ENCODE results near the gene TIGIT.

Gene TIGIT

GRCh38 chr3:114351123-114351821, 57.4 kb downstream of the TIGIT start:
- POLR2A ChIA-PET: interaction anchor here (0.7 kb wide), 1 partner anchor 129 kb away, joined by 3 read pairs; no protein-coding TSS in a partner anchor
- 98% methylated on average over 58 of the region's 64 CpGs for WGBS (ENCODE audit: insufficient coverage)
- H3K27ac ChIP-seq (ENCODE audit: insufficient read depth in 1 of 2, low read depth in 1 of 2, low read length in 2 of 2, poor library complexity in 1 of 2, severe bottlenecking in 2 of 2): no peak overlapping the region
- no peaks in the 10 kb centered on the region for H3K4me1 ChIP-seq (ENCODE audit: control extremely low read depth in 1 of 4, control insufficient read depth in 4 of 4, insufficient read depth in 4 of 4, low read length in 3 of 4)
- CTCF ChIA-PET: no interaction called here
- no peak for DNase-seq
- peaks cover 0 to 8% (median 0%) of the 10 kb centered on the region in 5 experiments for H3K9me3 ChIP-seq (ENCODE audit: control extremely low read depth in 1 of 5, control insufficient read depth in 4 of 5, insufficient read depth in 2 of 5, low read depth in 1 of 5, low read length in 4 of 5)
- no peaks in the 10 kb centered on the region for H3K27me3 ChIP-seq (replicated peaks in 2 of 5; ENCODE audit: control insufficient read depth in 4 of 5, insufficient read depth in 5 of 5, low read length in 4 of 5)
- H3K4me3 ChIP-seq (ENCODE audit: control insufficient read depth in 1 of 7, extremely low read depth in 1 of 7, insufficient read depth in 4 of 7, low read depth in 2 of 7, low read length in 6 of 7): no peak overlapping the region
- H3K36me3 ChIP-seq (ENCODE audit: control insufficient read depth in 4 of 4, insufficient read depth in 4 of 4, low read length in 3 of 4): peaks cover 0 to 29% (median 11%) of the 10 kb centered on the region in 4 experiments

DNA sequence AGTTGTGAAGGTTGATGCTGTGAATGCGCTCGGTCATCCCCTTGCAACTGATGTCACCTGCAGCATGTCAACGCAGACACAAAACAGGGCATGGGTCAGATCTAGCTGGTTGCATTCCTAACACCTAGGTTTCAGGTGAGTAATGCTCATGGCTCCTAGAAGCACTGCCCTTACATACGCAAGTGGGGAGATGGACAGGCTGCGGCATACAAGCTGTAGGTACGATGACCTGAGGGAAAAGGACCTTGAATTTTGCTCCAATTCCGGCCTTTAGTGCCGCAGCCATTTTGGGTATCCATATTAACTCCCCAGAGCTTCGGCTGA, 58.0 kb downstream of the TIGIT start:
- Histone ChIP-seq H3K27ac (ENCODE audit: insufficient read depth in 1 of 2, low read depth in 1 of 2, low read length in 2 of 2, poor library complexity in 1 of 2, severe bottlenecking in 2 of 2) (no peak overlapping the region), H3K4me1 (ENCODE audit: control extremely low read depth in 1 of 4, control insufficient read depth in 4 of 4, insufficient read depth in 4 of 4, low read length in 3 of 4) (no peaks in the 10 kb centered on the region), H3K4me3 (ENCODE audit: control insufficient read depth in 1 of 7, extremely low read depth in 1 of 7, insufficient read depth in 4 of 7, low read depth in 2 of 7, low read length in 6 of 7) (no peak overlapping the region), H3K36me3 (ENCODE audit: control insufficient read depth in 4 of 4, insufficient read depth in 4 of 4, low read length in 3 of 4) (peaks cover 0 to 29% (median 11%) of the 10 kb centered on the region in 4 experiments), H3K9me3 (ENCODE audit: control extremely low read depth in 1 of 5, control insufficient read depth in 4 of 5, insufficient read depth in 2 of 5, low read depth in 1 of 5, low read length in 4 of 5) (peaks cover 0 to 8% (median 0%) of the 10 kb centered on the region in 5 experiments), H3K27me3 (replicated peaks in 2 of 5; ENCODE audit: control insufficient read depth in 4 of 5, insufficient read depth in 5 of 5, low read length in 4 of 5) (no peaks in the 10 kb centered on the region)
- CTCF ChIA-PET: no interaction called here
- POLR2A ChIA-PET: interaction anchor here (0.7 kb wide), 1 partner anchor 130 kb away, joined by 3 read pairs; no protein-coding TSS in a partner anchor
- DNase-seq: no peak
- WGBS (ENCODE audit: insufficient coverage): 98% methylated on average over 9 of the region's 9 CpGs

DNA sequence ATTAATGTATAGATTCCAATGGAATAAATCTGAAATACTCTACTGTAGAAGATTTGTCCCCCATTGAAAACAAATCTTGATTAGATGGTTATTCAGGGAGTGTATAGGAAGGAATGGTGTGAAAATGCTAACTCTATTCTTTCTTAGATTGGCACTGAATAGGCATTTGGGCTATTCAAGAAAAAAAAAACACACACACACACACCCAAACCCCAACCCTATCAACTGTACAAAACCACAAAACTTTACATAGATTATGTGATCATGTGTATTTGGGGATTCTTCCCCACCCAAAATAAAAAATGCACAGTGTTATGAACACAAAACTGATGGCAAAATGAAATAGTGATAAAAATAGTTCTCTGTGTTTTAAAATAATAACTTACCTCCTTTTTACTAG, 61.8 kb downstream of the TIGIT start:
- H3K27me3 ChIP-seq (replicated peaks in 2 of 5; ENCODE audit: control insufficient read depth in 4 of 5, insufficient read depth in 5 of 5, low read length in 4 of 5): no peaks in the 10 kb centered on the region
- H3K4me3 ChIP-seq (ENCODE audit: control insufficient read depth in 1 of 7, extremely low read depth in 1 of 7, insufficient read depth in 4 of 7, low read depth in 2 of 7, low read length in 6 of 7): no peak overlapping the region
- peaks cover 0 to 14% (median 5%) of the 10 kb centered on the region in 4 experiments for H3K36me3 ChIP-seq (ENCODE audit: control insufficient read depth in 4 of 4, insufficient read depth in 4 of 4, low read length in 3 of 4)
- H3K9me3 ChIP-seq (ENCODE audit: control extremely low read depth in 1 of 5, control insufficient read depth in 4 of 5, insufficient read depth in 2 of 5, low read depth in 1 of 5, low read length in 4 of 5): peaks cover 0 to 8% (median 0%) of the 10 kb centered on the region in 5 experiments
- ChIA-PET CTCF (no interaction called here), POLR2A (no interaction called here)
- no peak overlapping the region for H3K27ac ChIP-seq (ENCODE audit: insufficient read depth in 1 of 2, low read depth in 1 of 2, low read length in 2 of 2, poor library complexity in 1 of 2, severe bottlenecking in 2 of 2)
- DNase-seq: no peak
- H3K4me1 ChIP-seq (ENCODE audit: control extremely low read depth in 1 of 4, control insufficient read depth in 4 of 4, insufficient read depth in 4 of 4, low read length in 3 of 4): no peaks in the 10 kb centered on the region

- Histone ChIP-seq H3K4me1 (ENCODE audit: control extremely low read depth in 1 of 4, control insufficient read depth in 4 of 4, insufficient read depth in 4 of 4, low read length in 3 of 4) (no peaks in the 10 kb centered on the region), H3K4me3 (ENCODE audit: control insufficient read depth in 1 of 7, extremely low read depth in 1 of 7, insufficient read depth in 4 of 7, low read depth in 2 of 7, low read length in 6 of 7) (no peak overlapping the region), H3K9me3 (ENCODE audit: control extremely low read depth in 1 of 5, control insufficient read depth in 4 of 5, insufficient read depth in 2 of 5, low read depth in 1 of 5, low read length in 4 of 5) (peaks cover 0 to 7% (median 0%) of the 10 kb centered on the region in 5 experiments), H3K27ac (ENCODE audit: insufficient read depth in 1 of 2, low read depth in 1 of 2, low read length in 2 of 2, poor library complexity in 1 of 2, severe bottlenecking in 2 of 2) (no peak overlapping the region), H3K27me3 (replicated peaks in 2 of 5; ENCODE audit: control insufficient read depth in 4 of 5, insufficient read depth in 5 of 5, low read length in 4 of 5) (no peaks in the 10 kb centered on the region), H3K36me3 (ENCODE audit: control insufficient read depth in 4 of 4, insufficient read depth in 4 of 4, low read length in 3 of 4) (peaks cover 0 to 10% (median 4%) of the 10 kb centered on the region in 4 experiments)
- WGBS (ENCODE audit: insufficient coverage): 100% methylated on average over 2 of the region's 4 CpGs
- ChIA-PET CTCF (no interaction called here), POLR2A (interaction anchor here (0.6 kb wide), 1 partner anchor 996 kb away, joined by 3 read pairs; no protein-coding TSS in a partner anchor)
- DNase-seq: no peak
Measured at GRCh38 chr3:114356066-114356465, 62.2 kb downstream of the TIGIT start.

DNA sequence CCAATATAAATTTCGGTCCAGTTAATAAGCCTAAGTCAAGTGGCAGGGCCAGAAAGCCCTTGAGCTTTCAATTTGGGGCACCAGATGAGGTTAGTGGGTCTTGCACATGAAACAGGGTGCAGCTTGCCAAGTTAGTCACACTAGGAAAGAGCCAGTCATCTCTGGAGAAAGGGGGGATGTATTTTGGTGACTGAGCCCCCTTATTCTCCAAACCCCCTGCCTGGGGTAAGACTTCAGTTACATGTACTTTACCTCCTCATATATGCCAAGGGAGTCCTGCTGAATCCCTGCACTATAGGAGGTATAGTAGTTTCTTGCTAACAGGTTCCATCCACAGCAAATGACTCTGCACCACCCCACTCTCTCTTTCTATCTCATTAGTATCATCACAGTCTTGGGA, 62.7 kb downstream of the TIGIT start:
- Histone ChIP-seq H3K9me3 (ENCODE audit: control extremely low read depth in 1 of 5, control insufficient read depth in 4 of 5, insufficient read depth in 2 of 5, low read depth in 1 of 5, low read length in 4 of 5) (peaks cover 0 to 2% (median 0%) of the 10 kb centered on the region in 5 experiments), H3K4me3 (ENCODE audit: control insufficient read depth in 1 of 7, extremely low read depth in 1 of 7, insufficient read depth in 4 of 7, low read depth in 2 of 7, low read length in 6 of 7) (no peak overlapping the region), H3K36me3 (ENCODE audit: control insufficient read depth in 4 of 4, insufficient read depth in 4 of 4, low read length in 3 of 4) (peaks cover 0 to 6% (median 2%) of the 10 kb centered on the region in 4 experiments), H3K27ac (ENCODE audit: insufficient read depth in 1 of 2, low read depth in 1 of 2, low read length in 2 of 2, poor library complexity in 1 of 2, severe bottlenecking in 2 of 2) (no peak overlapping the region), H3K4me1 (ENCODE audit: control extremely low read depth in 1 of 4, control insufficient read depth in 4 of 4, insufficient read depth in 4 of 4, low read length in 3 of 4) (no peaks in the 10 kb centered on the region), H3K27me3 (replicated peaks in 2 of 5; ENCODE audit: control insufficient read depth in 4 of 5, insufficient read depth in 5 of 5, low read length in 4 of 5) (no peaks in the 10 kb centered on the region)
- POLR2A ChIA-PET: interaction anchor here (0.6 kb wide), 1 partner anchor 996 kb away, joined by 3 read pairs; no protein-coding TSS in a partner anchor
- 80% methylated on average over 1 of the region's 1 CpG for WGBS (ENCODE audit: insufficient coverage)
- CTCF ChIA-PET: no interaction called here
- no peak for DNase-seq
